HEK293 (cell line): Measurements from ENCODE around the gene TNS3.

ENCODE experiments used
- CTCF ChIA-PET: fragments of 350-600 bp; formaldehyde crosslinking; extraction: SDS; loops from one replicate; lab custom pipeline; 2021; ENCODE audit warnings: antibody characterized with exemption; lab: Yijun Ruan, JAX
- POLR2A ChIA-PET: fragments of 300-600 bp; formaldehyde crosslinking; extraction: SDS; loops from one replicate; lab custom pipeline; 2020; ENCODE audit warnings: antibody characterized with exemption, inconsistent platforms; lab: Yijun Ruan, JAX
- H3K27ac ChIP-seq: fragments of 200-500 bp; sonication (Bioruptor generic); 2 replicates; pipeline ENCODE4 v1.5.1; 2014; ENCODE audit warnings: low read depth, low read length, control low read depth, inconsistent platforms; ENCODE audit errors: extremely low read depth
- H3K36me3 ChIP-seq, 2 experiments: fragments of 200-500 bp in 1 of 2; sonication (Bioruptor generic) in 1 of 2; 1 replicate in 1 of 2; 2 replicates in 1 of 2; pipeline ENCODE4 v1.5.1; 2014 to 2017; ENCODE audit warnings: inconsistent platforms in 2 of 2, low read length in 2 of 2; ENCODE audit not compliant: control insufficient read depth in 2 of 2, insufficient read depth in 1 of 2
- H3K4me1 ChIP-seq: fragments of 200-500 bp; sonication (Bioruptor generic); 2 replicates; pipeline ENCODE4 v1.5.1; 2014; ENCODE audit warnings: mild to moderate bottlenecking, low read length, inconsistent platforms; ENCODE audit not compliant: control insufficient read depth, insufficient read depth
- H3K4me3 ChIP-seq: 2 replicates; pipeline ENCODE4 v1.5.1; 2011; ENCODE audit warnings: low read depth, mild to moderate bottlenecking, control low read depth, low read length, moderate library complexity
- H3K9me3 ChIP-seq: fragments of 200-500 bp; sonication (Bioruptor generic); 2 replicates; pipeline ENCODE4 v1.5.1; 2014; ENCODE audit warnings: low read depth, low read length, inconsistent platforms; ENCODE audit not compliant: control insufficient read depth, insufficient read depth
- AEBP2 ChIP-seq: fragments of 450-650 bp; formaldehyde crosslinking; IDR thresholded peaks from 2 replicates; pipeline ENCODE4 v1.5.1; 2016; ENCODE audit warnings: missing biosample characterization, missing genetic modification characterization, borderline replicate concordance
- FEZF1 ChIP-seq: fragments of 450-650 bp; formaldehyde crosslinking; IDR thresholded peaks from 2 replicates; pipeline ENCODE4 v1.5.1; 2016; ENCODE audit warnings: missing biosample characterization, missing genetic modification characterization
- PATZ1 ChIP-seq: fragments of 450-650 bp; formaldehyde crosslinking; IDR thresholded peaks from 2 replicates; pipeline ENCODE4 v1.5.1; 2016; ENCODE audit warnings: missing biosample characterization, missing genetic modification characterization
- ZBTB21 ChIP-seq: fragments of 450-650 bp; formaldehyde crosslinking; IDR thresholded peaks from 2 replicates; pipeline ENCODE4 v1.5.1; 2017; ENCODE audit warnings: missing biosample characterization, missing genetic modification characterization
- ZBTB49 ChIP-seq: fragments of 450-650 bp; formaldehyde crosslinking; IDR thresholded peaks from 2 replicates; pipeline ENCODE4 v1.5.1; 2016; ENCODE audit warnings: missing biosample characterization, missing genetic modification characterization, low read depth
- ZFHX2 ChIP-seq: fragments of 450-650 bp; formaldehyde crosslinking; conservative IDR thresholded peaks from 2 replicates; pipeline ENCODE4 v1.5.1; 2016; ENCODE audit warnings: missing biosample characterization, missing genetic modification characterization
- ZNF24 ChIP-seq: fragments of 450-650 bp; formaldehyde crosslinking; IDR thresholded peaks from 2 replicates; pipeline ENCODE4 v1.5.1; 2016; ENCODE audit warnings: missing biosample characterization, missing genetic modification characterization
- ZNF280D ChIP-seq: fragments of 450-650 bp; formaldehyde crosslinking; IDR thresholded peaks from 2 replicates; pipeline ENCODE4 v1.5.1; 2016; ENCODE audit warnings: missing biosample characterization, missing genetic modification characterization
- ZNF423 ChIP-seq: fragments of 450-650 bp; formaldehyde crosslinking; IDR thresholded peaks from 2 replicates; pipeline ENCODE4 v1.5.1; 2016; ENCODE audit warnings: missing biosample characterization, missing genetic modification characterization
- ZNF433 ChIP-seq: fragments of 450-650 bp; formaldehyde crosslinking; IDR thresholded peaks from 2 replicates; pipeline ENCODE4 v1.5.1; 2016; ENCODE audit warnings: missing biosample characterization, missing genetic modification characterization, low read depth
- ZNF488 ChIP-seq: fragments of 450-650 bp; formaldehyde crosslinking; IDR thresholded peaks from 2 replicates; pipeline ENCODE4 v1.5.1; 2016; ENCODE audit warnings: missing biosample characterization, missing genetic modification characterization
- ZNF521 ChIP-seq: fragments of 450-650 bp; formaldehyde crosslinking; IDR thresholded peaks from 2 replicates; pipeline ENCODE4 v1.5.1; 2017; ENCODE audit warnings: missing biosample characterization, mild to moderate bottlenecking, missing genetic modification characterization
- ZNF549 ChIP-seq: fragments of 450-650 bp; IDR thresholded peaks from 2 replicates; pipeline ENCODE4 v1.5.1; 2018; ENCODE audit warnings: missing biosample characterization, missing genetic modification characterization, mild to moderate bottlenecking, inconsistent platforms, moderate library complexity
- ZNF571 ChIP-seq: fragments of 450-650 bp; formaldehyde crosslinking; IDR thresholded peaks from 2 replicates; pipeline ENCODE4 v1.5.0; 2017; ENCODE audit warnings: missing biosample characterization, missing genetic modification characterization
- ZNF623 ChIP-seq: fragments of 450-650 bp; formaldehyde crosslinking; IDR thresholded peaks from 2 replicates; pipeline ENCODE4 v1.5.1; 2016; ENCODE audit warnings: missing biosample characterization, missing genetic modification characterization
- ZNF692 ChIP-seq: fragments of 450-650 bp; formaldehyde crosslinking; IDR thresholded peaks from 2 replicates; pipeline ENCODE4 v1.5.1; 2016; ENCODE audit warnings: missing biosample characterization, missing genetic modification characterization
- ZNF785 ChIP-seq: fragments of 450-650 bp; formaldehyde crosslinking; IDR thresholded peaks from 2 replicates; pipeline ENCODE4 v1.5.1; 2016; ENCODE audit warnings: missing biosample characterization, missing genetic modification characterization
- ZNF843 ChIP-seq: fragments of 450-650 bp; formaldehyde crosslinking; IDR thresholded peaks from 2 replicates; pipeline ENCODE4 v1.5.1; 2016; ENCODE audit warnings: missing biosample characterization, missing genetic modification characterization
- ZXDB ChIP-seq: fragments of 450-650 bp; formaldehyde crosslinking; IDR thresholded peaks from 2 replicates; pipeline ENCODE4 v1.5.1; 2016; ENCODE audit warnings: missing biosample characterization, missing genetic modification characterization

The TNS3 gene

GRCh38 chr7:47236480-47237129 lies 345.3 kb downstream of the TNS3 start (continued):
- TF ChIP-seq ZNF280D (tag by site-specific recombination) (no peak), ZFHX2 (tag by site-specific recombination) (no peak), ZNF521 (no peak), ZNF843 (tag by site-specific recombination) (no peak)

- ChIA-PET POLR2A (no interaction called here), CTCF (interaction anchor here (0.6 to 2.3 kb wide), 4 partner anchors 20 to 711 kb away, joined by 3 to 7 read pairs (median 4); no protein-coding TSS in a partner anchor)
- Histone ChIP-seq H3K27ac (no peak overlapping the region), H3K4me1 (no peaks in the 10 kb centered on the region), H3K4me3 (no peak overlapping the region), H3K36me3 (no peaks in the 10 kb centered on the region), H3K9me3 (no peaks in the 10 kb centered on the region)
- TF ChIP-seq ZNF24 (tag by site-specific recombination), result no peak
- TF ChIP-seq PATZ1 (tag by site-specific recombination), result no peak
- TF ChIP-seq ZFHX2 (tag by site-specific recombination), result no peak
- TF ChIP-seq ZNF692 (tag by site-specific recombination), result no peak
- TF ChIP-seq ZBTB49 (tag by site-specific recombination), result no peak
- TF ChIP-seq FEZF1 (tag by site-specific recombination), result no peak
- TF ChIP-seq ZNF433, result no peak
- no peak for TF ChIP-seq ZNF549 (tag by site-specific recombination)
- TF ChIP-seq ZBTB21 (tag by site-specific recombination), result no peak
- no peak for TF ChIP-seq ZXDB (tag by site-specific recombination)
- no peak for TF ChIP-seq ZNF571 (tag by site-specific recombination)
- TF ChIP-seq AEBP2 (tag by site-specific recombination), result no peak
- no peak for TF ChIP-seq ZNF623 (tag by site-specific recombination)
- TF ChIP-seq ZNF423 (tag by site-specific recombination), result no peak
- no peak for TF ChIP-seq ZNF488 (tag by site-specific recombination)
- TF ChIP-seq ZNF785, result no peak
These were observed 347.9 kb downstream of the TNS3 start for GRCh38 chr7:47233996-47234395.
